Spleen (tissue), 11 donors: ENCODE results near the gene VPS39. TPM values are rescaled to one million over a fixed set of nuclear protein-coding genes. Genes with fewer than 3 reads are reported as not detected.

Experiments used
- DNase-seq: peaks from one replicate; pipeline ENCODE4 v3.0.0-alpha.2; 2020
- H3K27ac ChIP-seq, 8 donors: fragments of 200-600 bp; sonication (generic) in 7 of 8; 1 replicate in 4 of 8; 2 replicates in 4 of 8; pipeline versions ENCODE4 v1.5.0 to v1.8.0; 2016 to 2021; ENCODE audit warnings: inconsistent platforms in 4 of 8, mild to moderate bottlenecking in 4 of 8, moderate library complexity in 1 of 8
- H3K27me3 ChIP-seq, 7 donors: fragments of 200-600 bp; sonication (generic) in 6 of 7; replicated peaks in 1 of 7; 1 replicate in 4 of 7; 2 replicates in 3 of 7; pipeline versions ENCODE4 v1.5.0 to v1.8.0; 2016 to 2021; ENCODE audit warnings: inconsistent platforms in 3 of 7, mild to moderate bottlenecking in 1 of 7
- H3K36me3 ChIP-seq, 6 donors: fragments of 200-600 bp; sonication (generic) in 5 of 6; 1 replicate in 4 of 6; 2 replicates in 2 of 6; pipeline versions ENCODE4 v1.5.0 to v1.8.0; 2016 to 2021; ENCODE audit warnings: inconsistent platforms in 2 of 6
- H3K4me1 ChIP-seq, 6 donors: fragments of 200-600 bp; sonication (generic) in 5 of 6; 1 replicate in 3 of 6; 2 replicates in 3 of 6; pipeline versions ENCODE4 v1.5.0 to v1.8.0; 2016 to 2021; ENCODE audit warnings: inconsistent platforms in 3 of 6
- H3K4me3 ChIP-seq, 8 donors: fragments of 200-600 bp; sonication (generic) in 7 of 8; 1 replicate in 4 of 8; 2 replicates in 4 of 8; pipeline versions ENCODE4 v1.5.0 to v1.8.0; 2016 to 2021; ENCODE audit warnings: inconsistent platforms in 4 of 8, mild to moderate bottlenecking in 4 of 8, moderate library complexity in 2 of 8
- H3K9me3 ChIP-seq, 8 donors: fragments of 200-600 bp; sonication (generic) in 7 of 8; 1 replicate in 4 of 8; 2 replicates in 4 of 8; pipeline versions ENCODE4 v1.5.0 to v1.8.0; 2016 to 2021; ENCODE audit warnings: inconsistent platforms in 4 of 8
- POLR2A ChIP-seq, 3 donors: fragments of 450-650 bp; IDR thresholded peaks; one replicate each; pipeline ENCODE4 v1.5.1; 2017; ENCODE audit warnings: antibody characterized with exemption in 3 of 3, mild to moderate bottlenecking in 1 of 3
- POLR2AphosphoS5 ChIP-seq, 3 donors: sonication (generic); formaldehyde crosslinking; IDR thresholded peaks; one replicate each; pipeline ENCODE4 v1.5.1; 2017; ENCODE audit warnings: antibody characterized with exemption in 3 of 3
- WGBS, 5 donors: extraction: QIAGEN DNeasy Blood & Tissue Kit in 3 of 5; methylation state at CpG; one replicate each; pipeline versions ENCODE4 v1.1.5 to v1.1.7; 2013 to 2018; 5-methylcytosine and 5-hydroxymethylcytosine counted together
- intact Hi-C: fragments of 100-400 bp; cut with DNase I; formaldehyde crosslinking; loops from one replicate; pipeline ENCODE4 v1.15.0; 2023; ENCODE audit warnings: low total_unique reads
- polyA plus RNA-seq, 3 donors: library from polyadenylated mRNA; stranded (reverse); fragments of 200-250 nt; gene quantifications; one replicate each; pipeline ENCODE4 v1.2.1, GENCODE V29; 2013
- total RNA-seq, 7 donors: library from RNA; depleted of rRNA in 3 of 7; stranded (reverse); fragments of >200 nt in 3 of 7; fragmentation: NEBNext Ultra II Directional in 4 of 7; extraction: Animal tissue kit (Norgen Biotek cat#: 25700) in 4 of 7; gene quantifications; one replicate each; pipeline versions ENCODE4 v1.1.0 to v1.2.1, GENCODE V29; 2016 to 2021
- TF ChIP-seq, protein P1 (sequence below), 11 experiments: fragments of 200-600 bp in 7 of 11; fragments of 450-650 bp in 4 of 11; sonication (generic) in 4 of 11; IDR thresholded peaks in 8 of 11; conservative IDR thresholded peaks in 3 of 11; 1 replicate in 7 of 11; 2 replicates in 4 of 11; pipeline versions ENCODE4 v1.4.0 to v1.8.0; 2016 to 2021; ENCODE audit warnings: antibody characterized with exemption in 11 of 11, inconsistent platforms in 4 of 11, mild to moderate bottlenecking in 1 of 11
- donor health status: healthy with polysubstance abuse.
- donor health status: DM: no; HTN: no; CAD: no; lungs with moderate emphysema.
- donor health status: DM: no; HTN: no; CAD: no.
- donor health status: Bipolar disorder and iron deficiency.
- donor health status: healthy.
- donor health status: DM: no; HTN: no; CAD: no.
- donor health status: DM: yes; HTN: yes; CAD: no.

Gene VPS39
- total and polyA plus RNA-seq, 10 donors, result 25.9 to 220 (median 94.2) TPM

DNA sequence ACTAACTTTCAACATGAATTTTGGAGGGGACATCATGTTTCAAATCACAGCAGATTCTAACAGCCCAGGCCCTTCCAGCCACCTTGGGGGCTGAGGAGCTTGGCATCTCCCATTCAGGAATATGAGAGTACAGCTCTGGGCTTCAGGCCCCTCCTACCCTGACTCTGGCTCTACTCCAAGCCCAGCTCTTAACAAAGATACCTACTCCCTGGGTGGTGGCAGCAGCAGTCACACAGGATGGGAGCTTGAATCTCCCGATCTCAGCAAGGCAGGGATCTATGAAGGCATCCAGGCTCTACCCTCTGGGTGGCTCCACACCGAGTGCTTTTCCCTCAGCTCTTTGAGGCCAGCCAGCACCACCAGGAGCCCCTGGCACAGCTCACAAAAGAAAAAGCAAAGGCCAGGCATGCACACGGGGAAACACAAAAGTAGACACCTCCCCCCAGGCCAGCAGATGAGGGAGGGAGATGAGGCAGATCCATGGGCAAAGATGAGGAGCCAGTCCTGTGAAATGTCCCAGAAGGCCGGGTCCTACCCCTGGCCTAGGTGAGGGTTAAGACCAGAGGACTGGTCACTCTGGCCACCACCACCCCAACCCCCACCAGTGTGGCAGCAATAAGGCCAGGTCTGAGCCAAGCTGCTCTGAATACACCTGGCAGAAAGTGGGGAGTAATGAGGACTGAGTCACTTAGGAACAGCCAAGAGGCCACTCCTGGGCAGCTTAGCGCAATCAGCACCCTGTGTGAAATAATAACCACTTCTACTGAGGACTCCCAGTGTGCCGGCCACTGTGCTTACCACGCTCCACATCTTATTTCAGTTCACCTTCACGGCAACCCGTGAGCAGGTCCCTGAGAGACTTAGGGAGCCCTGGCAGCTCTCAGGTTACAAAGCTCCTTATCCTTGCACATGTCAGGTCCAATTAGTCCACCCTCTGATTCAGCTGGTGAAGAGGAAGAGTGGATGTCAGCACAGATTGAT lies 76.0 kb downstream of the VPS39 start:
- no peak overlapping the region for H3K4me3 ChIP-seq
- intact Hi-C loops, result no loop called here
- no peak for DNase-seq
- WGBS, 5 donors, result 81 to 88% (median 87%) methylated on average over 8 to 9 of the region's 9 CpGs
- peaks cover 0 to 28% (median 0%) of the 10 kb centered on the region in 7 donors for H3K27me3 ChIP-seq
- no peaks in the 10 kb centered on the region for H3K9me3 ChIP-seq
- TF ChIP-seq POLR2A (IDR thresholded peaks at IDR 0.05) (no peak), POLR2AphosphoS5 (IDR thresholded peaks at IDR 0.05) (no peak)
- TF ChIP-seq, protein P1, sequence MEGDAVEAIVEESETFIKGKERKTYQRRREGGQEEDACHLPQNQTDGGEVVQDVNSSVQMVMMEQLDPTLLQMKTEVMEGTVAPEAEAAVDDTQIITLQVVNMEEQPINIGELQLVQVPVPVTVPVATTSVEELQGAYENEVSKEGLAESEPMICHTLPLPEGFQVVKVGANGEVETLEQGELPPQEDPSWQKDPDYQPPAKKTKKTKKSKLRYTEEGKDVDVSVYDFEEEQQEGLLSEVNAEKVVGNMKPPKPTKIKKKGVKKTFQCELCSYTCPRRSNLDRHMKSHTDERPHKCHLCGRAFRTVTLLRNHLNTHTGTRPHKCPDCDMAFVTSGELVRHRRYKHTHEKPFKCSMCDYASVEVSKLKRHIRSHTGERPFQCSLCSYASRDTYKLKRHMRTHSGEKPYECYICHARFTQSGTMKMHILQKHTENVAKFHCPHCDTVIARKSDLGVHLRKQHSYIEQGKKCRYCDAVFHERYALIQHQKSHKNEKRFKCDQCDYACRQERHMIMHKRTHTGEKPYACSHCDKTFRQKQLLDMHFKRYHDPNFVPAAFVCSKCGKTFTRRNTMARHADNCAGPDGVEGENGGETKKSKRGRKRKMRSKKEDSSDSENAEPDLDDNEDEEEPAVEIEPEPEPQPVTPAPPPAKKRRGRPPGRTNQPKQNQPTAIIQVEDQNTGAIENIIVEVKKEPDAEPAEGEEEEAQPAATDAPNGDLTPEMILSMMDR (IDR thresholded peaks at IDR 0.05 in 8 of 11, conservative IDR thresholded peaks at IDR 0.05 in 3 of 11), result no peak
- no peaks in the 10 kb centered on the region for H3K36me3 ChIP-seq
- H3K4me1 ChIP-seq, result no peaks in the 10 kb centered on the region
- H3K27ac ChIP-seq, result no peak overlapping the region

- H3K36me3 ChIP-seq, result no peaks in the 10 kb centered on the region
- no peaks in the 10 kb centered on the region for H3K4me1 ChIP-seq
- 88 to 100% (median 94%) methylated on average over 1 of the region's 1 CpG for WGBS, 5 donors
- TF ChIP-seq POLR2A (IDR thresholded peaks at IDR 0.05) (no peak), POLR2AphosphoS5 (IDR thresholded peaks at IDR 0.05) (no peak)
- TF ChIP-seq, protein P1 (IDR thresholded peaks at IDR 0.05 in 8 of 11, conservative IDR thresholded peaks at IDR 0.05 in 3 of 11), result no peak
- intact Hi-C loops, result no loop called here
- no peak overlapping the region for H3K27ac ChIP-seq
- peaks cover 0 to 27% (median 0%) of the 10 kb centered on the region in 7 donors for H3K27me3 ChIP-seq
- H3K9me3 ChIP-seq, result no peaks in the 10 kb centered on the region
- DNase-seq, result no peak
- no peak overlapping the region for H3K4me3 ChIP-seq
Observed at GRCh38 chr15:42131006-42131405, 77.1 kb downstream of the VPS39 start.

GRCh38 chr15:42130246-42130986 lies 77.7 kb downstream of the VPS39 start:
- Histone ChIP-seq H3K4me3 (no peak overlapping the region), H3K9me3 (no peaks in the 10 kb centered on the region), H3K36me3 (no peaks in the 10 kb centered on the region), H3K27me3 (peaks cover 0 to 27% (median 0%) of the 10 kb centered on the region in 7 donors), H3K4me1 (no peaks in the 10 kb centered on the region), H3K27ac (no peak overlapping the region)
- 60 to 76% (median 66%) methylated on average over 8 of the region's 8 CpGs for WGBS, 5 donors
- TF ChIP-seq POLR2AphosphoS5 (IDR thresholded peaks at IDR 0.05), result no peak
- no peak for TF ChIP-seq POLR2A (IDR thresholded peaks at IDR 0.05)
- TF ChIP-seq, protein P1 (IDR thresholded peaks at IDR 0.05 in 8 of 11, conservative IDR thresholded peaks at IDR 0.05 in 3 of 11), result no peak
- DNase-seq, result no peak
- intact Hi-C loops, result no loop called here

DNA sequence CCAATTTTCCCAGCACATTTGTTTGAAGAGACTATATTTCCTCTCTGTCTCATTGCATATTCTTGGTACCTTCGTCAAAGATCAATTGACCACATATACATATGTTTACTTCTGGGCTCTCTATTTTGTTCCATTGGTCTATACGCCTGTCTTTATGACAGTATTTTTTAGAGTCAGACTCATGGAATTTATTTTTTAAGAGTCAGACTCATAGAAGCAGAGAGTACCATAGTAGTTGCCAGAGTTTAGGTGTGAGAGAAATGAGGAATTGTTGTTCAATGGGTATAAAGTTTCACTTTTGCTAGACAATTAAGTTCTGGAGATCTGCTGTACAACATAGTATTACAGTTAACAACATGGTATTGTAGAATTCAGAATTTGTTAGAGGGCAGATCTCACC lies 78.7 kb downstream of the VPS39 start:
- H3K36me3 ChIP-seq, result no peaks in the 10 kb centered on the region
- DNase-seq, result no peak
- H3K27me3 ChIP-seq, result peaks cover 0 to 27% (median 0%) of the 10 kb centered on the region in 7 donors
- 80 to 88% (median 84%) methylated on average over 2 of the region's 2 CpGs for WGBS, 5 donors
- intact Hi-C loops, result no loop called here
- H3K27ac ChIP-seq, result no peak overlapping the region
- H3K4me1 ChIP-seq, result no peaks in the 10 kb centered on the region
- no peak overlapping the region for H3K4me3 ChIP-seq
- no peaks in the 10 kb centered on the region for H3K9me3 ChIP-seq
- TF ChIP-seq POLR2A (IDR thresholded peaks at IDR 0.05) (no peak), POLR2AphosphoS5 (IDR thresholded peaks at IDR 0.05) (no peak)
- TF ChIP-seq, protein P1 (IDR thresholded peaks at IDR 0.05 in 8 of 11, conservative IDR thresholded peaks at IDR 0.05 in 3 of 11), result no peak
